Measurements from ENCODE around the gene THPO. TPM values are rescaled to one million over a fixed set of nuclear protein-coding genes. Genes with fewer than 3 reads are reported as not detected.

The THPO gene
- total RNA-seq, 4 donors from 2014 or later, result 0.36 to 1.3 (median 0.37) TPM; not detected in 1

DNA sequence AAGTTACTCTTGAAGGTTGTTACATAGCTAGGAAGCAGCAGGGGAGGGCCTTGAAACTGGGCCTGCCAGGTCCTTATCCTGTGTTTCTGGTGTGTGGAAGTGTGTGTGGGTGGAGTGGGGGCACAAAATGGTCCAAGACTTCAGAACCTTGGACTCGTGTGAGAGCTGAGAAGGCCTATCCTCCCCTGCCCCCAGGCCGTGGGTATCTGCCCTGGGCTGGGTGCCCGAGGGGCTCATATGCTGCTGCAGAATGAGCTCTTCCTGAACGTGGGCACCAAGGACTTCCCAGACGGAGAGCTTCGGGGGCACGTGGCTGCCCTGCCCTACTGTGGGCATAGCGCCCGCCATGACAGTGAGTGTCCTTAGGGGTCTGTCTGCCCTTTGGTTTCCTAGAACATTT is 6.3 kb upstream of the THPO start:
- TF ChIP-seq CTCF (IDR thresholded peaks at IDR 0.05), result no peak
- 82 to 87% methylated on average over 9 of the region's 9 CpGs for WGBS, 2 donors
- no peak overlapping the region for H3K4me3 ChIP-seq (ENCODE audit: low read depth, poor library complexity, severe bottlenecking)
- intact Hi-C loops (cut with DNase I; ENCODE audit: low total_unique reads), result no loop called here
- no peak for DNase-seq (ENCODE audit: low spot score in 2 of 2)

DNA sequence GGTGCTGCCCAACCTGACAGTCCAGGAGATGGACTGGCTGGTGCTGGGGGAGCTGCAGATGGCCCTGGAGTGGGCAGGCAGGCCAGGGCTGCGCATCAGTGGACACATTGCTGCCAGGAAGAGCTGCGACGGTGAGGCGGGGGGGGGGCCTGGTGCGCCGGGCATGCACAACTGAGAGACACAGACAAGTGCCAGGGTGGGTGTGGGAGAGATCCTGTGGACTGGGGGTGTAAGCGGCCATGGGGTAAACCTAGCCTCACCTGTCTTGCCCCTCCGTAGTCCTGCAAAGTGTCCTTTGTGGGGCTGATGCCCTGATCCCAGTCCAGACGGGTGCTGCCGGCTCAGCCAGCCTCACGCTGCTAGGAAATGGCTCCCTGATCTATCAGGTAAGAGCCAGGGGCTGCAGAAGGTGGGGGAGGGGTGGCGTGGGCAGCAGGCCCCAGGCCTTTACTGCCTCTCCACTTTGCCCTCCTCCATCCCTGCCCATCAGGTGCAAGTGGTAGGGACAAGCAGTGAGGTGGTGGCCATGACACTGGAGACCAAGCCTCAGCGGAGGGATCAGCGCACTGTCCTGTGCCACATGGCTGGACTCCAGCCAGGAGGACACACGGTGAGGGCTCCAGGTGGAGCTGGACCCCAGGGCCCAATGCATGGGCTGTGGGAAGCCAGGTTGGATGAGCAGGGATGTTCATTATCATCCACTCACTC is 5.2 kb upstream of the THPO start:
- intact Hi-C loops (cut with DNase I; ENCODE audit: low total_unique reads), result no loop called here
- DNase-seq (ENCODE audit: low spot score in 2 of 2), result no peak
- 94 to 98% methylated on average over 9 to 13 of the region's 15 CpGs for WGBS, 2 donors
- H3K4me3 ChIP-seq (ENCODE audit: low read depth, poor library complexity, severe bottlenecking), result no peak overlapping the region
- no peak for TF ChIP-seq CTCF (IDR thresholded peaks at IDR 0.05)
- TF ChIP-seq POLR2A (IDR thresholded peaks at IDR 0.05), result no peak

GRCh38 chr3:184382326-184383032 is 4.5 kb upstream of the THPO start:
- intact Hi-C loops (cut with DNase I; ENCODE audit: low total_unique reads), result no loop called here
- TF ChIP-seq CTCF (IDR thresholded peaks at IDR 0.05) (no peak), POLR2A (IDR thresholded peaks at IDR 0.05) (no peak)
- H3K4me3 ChIP-seq (ENCODE audit: low read depth, poor library complexity, severe bottlenecking), result no peak overlapping the region
- no peak for DNase-seq (ENCODE audit: low spot score in 2 of 2)
- 93 to 95% methylated on average over 15 to 16 of the region's 16 CpGs for WGBS, 2 donors

- intact Hi-C loops (cut with DNase I; ENCODE audit: low total_unique reads), result no loop called here
- TF ChIP-seq CTCF (IDR thresholded peaks at IDR 0.05) (no peak), POLR2A (IDR thresholded peaks at IDR 0.05) (no peak)
- 24 to 47% methylated on average over 25 to 27 of the region's 55 CpGs for WGBS, 2 donors
- no peak overlapping the region for H3K4me3 ChIP-seq (ENCODE audit: low read depth, poor library complexity, severe bottlenecking)
- no peak for DNase-seq (ENCODE audit: low spot score in 2 of 2)
Measured at GRCh38 chr3:184381261-184382224, 3.5 kb upstream of the THPO start.

- WGBS, 2 donors, result 1% methylated on average over 28 to 34 of the region's 42 CpGs
- peak overlapping the region; percentile 36 for H3K4me3 ChIP-seq (ENCODE audit: low read depth, poor library complexity, severe bottlenecking)
- DNase-seq (ENCODE audit: low spot score in 2 of 2), result no peak
- TF ChIP-seq POLR2A (IDR thresholded peaks at IDR 0.05) (no peak), CTCF (IDR thresholded peaks at IDR 0.05) (no peak)
- intact Hi-C loops (cut with DNase I; ENCODE audit: low total_unique reads), result no loop called here
Measured at GRCh38 chr3:184380627-184381260, 2.7 kb upstream of the THPO start.

Data from lower leg skin (tissue), 4 donors.